ENCODE measurements around the gene DCXR.

DCXR gene

GRCh38 chr17:82036634-82037091, 834 bp downstream of the DCXR start:
- DNase-seq = no peak

GRCh38 chr17:82035956-82036633, 1.4 kb downstream of the DCXR start:
- DNase-seq = no peak

GRCh38 chr17:82035488-82035887, 2.0 kb downstream of the DCXR start:
- DNase-seq = no peak

GRCh38 chr17:82034371-82035011, 3.0 kb downstream of the DCXR start:
- no peak for DNase-seq

- DNase-seq = no peak
Measured at GRCh38 chr17:82033359-82034085, 4.0 kb downstream of the DCXR start.

- DNase-seq = peak; percentile 89
Measured at GRCh38 chr17:82031885-82032627, 5.4 kb downstream of the DCXR start.

GRCh38 chr17:82031303-82031884, 6.1 kb downstream of the DCXR start, which contains the start of gene RAC3:
Gene RAC3 (plus strand): TSS chr17:82031678. CDS start chr17:82031762, 84 bp downstream.
- DNase-seq = peak; percentile 72

- peak; percentile 90 for DNase-seq
Measured at GRCh38 chr17:82030470-82031302, 6.8 kb downstream of the DCXR start.

GRCh38 chr17:82029990-82030469, 7.5 kb downstream of the DCXR start:
- no peak for DNase-seq

- DNase-seq = no peak
Measured at GRCh38 chr17:82029391-82029790, 8.1 kb downstream of the DCXR start.

GRCh38 chr17:82028966-82029365, 8.5 kb downstream of the DCXR start:
- no peak for DNase-seq

- no peak for DNase-seq
Measured at GRCh38 chr17:82028246-82028645, 9.3 kb downstream of the DCXR start.

GRCh38 chr17:82025401-82026107, 11.9 kb downstream of the DCXR start:
- no peak for DNase-seq

- DNase-seq = no peak
Measured at GRCh38 chr17:82024859-82025258, 12.6 kb downstream of the DCXR start.

- peak; percentile 61 for DNase-seq
Measured at GRCh38 chr17:82023447-82024241, 13.9 kb downstream of the DCXR start.

GRCh38 chr17:82022981-82023446, 14.5 kb downstream of the DCXR start, which contains the start of gene LRRC45:
Gene LRRC45 (plus strand): TSS chr17:82023305. CDS start chr17:82023644, 339 bp downstream.
- peak; percentile 99 for DNase-seq

- peak; percentile 44 for DNase-seq
Measured at GRCh38 chr17:82022310-82022980, 15.1 kb downstream of the DCXR start, which contains the start of gene CENPX. Gene CENPX (minus strand): TSS chr17:82022878. CDS start chr17:82022861, 17 bp downstream.

- DNase-seq = peak; percentile 24
Measured at GRCh38 chr17:82021900-82022309, 15.6 kb downstream of the DCXR start.
